ENCODE data around the gene SSTR3.

SSTR3 gene

DNA sequence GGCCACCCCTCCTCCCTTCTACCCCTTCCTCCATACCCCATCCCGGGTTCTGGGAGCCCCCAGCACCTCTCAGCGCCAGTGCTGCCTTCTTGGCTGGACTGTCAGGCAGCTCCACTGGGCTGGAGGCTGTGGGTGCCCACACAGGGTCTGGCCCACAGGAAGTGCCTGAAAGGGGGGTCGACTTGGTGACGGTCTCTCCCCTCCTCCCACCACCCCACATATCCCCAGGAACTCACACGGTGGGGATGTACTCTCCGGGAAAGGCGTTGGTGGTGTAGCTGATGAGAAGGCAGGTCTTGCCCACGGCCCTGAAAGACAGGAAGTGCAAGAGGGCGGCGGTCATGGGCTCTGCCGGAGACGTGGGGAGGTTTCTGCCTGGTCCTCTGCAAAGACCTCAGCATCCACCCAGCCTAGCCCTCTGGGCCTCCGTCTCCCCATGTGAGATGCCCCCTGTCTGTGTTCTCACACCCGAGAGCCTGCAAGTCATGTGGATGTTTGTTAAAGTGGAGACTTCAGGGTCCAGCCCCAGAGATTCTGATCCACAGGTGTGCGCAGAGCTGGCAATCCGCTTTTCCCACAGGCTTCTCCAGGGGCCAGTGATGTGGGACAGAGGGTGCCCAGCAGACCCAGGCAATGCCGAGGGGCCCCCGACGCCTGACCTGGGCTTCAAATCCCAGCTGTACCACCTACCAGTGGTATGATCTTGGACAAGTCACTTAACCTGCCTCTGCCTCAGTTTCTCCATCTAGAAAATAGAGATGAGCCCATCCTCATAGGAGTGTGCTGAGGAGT, 29.3 kb upstream of the SSTR3 start:
- in situ Hi-C loops (cut with HindIII; ENCODE audit: low sequenced_read_pairs), result no loop called here
- TF ChIP-seq, protein P1, sequence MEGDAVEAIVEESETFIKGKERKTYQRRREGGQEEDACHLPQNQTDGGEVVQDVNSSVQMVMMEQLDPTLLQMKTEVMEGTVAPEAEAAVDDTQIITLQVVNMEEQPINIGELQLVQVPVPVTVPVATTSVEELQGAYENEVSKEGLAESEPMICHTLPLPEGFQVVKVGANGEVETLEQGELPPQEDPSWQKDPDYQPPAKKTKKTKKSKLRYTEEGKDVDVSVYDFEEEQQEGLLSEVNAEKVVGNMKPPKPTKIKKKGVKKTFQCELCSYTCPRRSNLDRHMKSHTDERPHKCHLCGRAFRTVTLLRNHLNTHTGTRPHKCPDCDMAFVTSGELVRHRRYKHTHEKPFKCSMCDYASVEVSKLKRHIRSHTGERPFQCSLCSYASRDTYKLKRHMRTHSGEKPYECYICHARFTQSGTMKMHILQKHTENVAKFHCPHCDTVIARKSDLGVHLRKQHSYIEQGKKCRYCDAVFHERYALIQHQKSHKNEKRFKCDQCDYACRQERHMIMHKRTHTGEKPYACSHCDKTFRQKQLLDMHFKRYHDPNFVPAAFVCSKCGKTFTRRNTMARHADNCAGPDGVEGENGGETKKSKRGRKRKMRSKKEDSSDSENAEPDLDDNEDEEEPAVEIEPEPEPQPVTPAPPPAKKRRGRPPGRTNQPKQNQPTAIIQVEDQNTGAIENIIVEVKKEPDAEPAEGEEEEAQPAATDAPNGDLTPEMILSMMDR (IDR thresholded peaks at IDR 0.05; ENCODE audit: low read depth, low read length, missing control alignments), result no peak
- no peak for DNase-seq (ENCODE audit: low read depth)
- H3K4me3 ChIP-seq (ENCODE audit: low read depth, low read length), result no peak overlapping the region

DNA sequence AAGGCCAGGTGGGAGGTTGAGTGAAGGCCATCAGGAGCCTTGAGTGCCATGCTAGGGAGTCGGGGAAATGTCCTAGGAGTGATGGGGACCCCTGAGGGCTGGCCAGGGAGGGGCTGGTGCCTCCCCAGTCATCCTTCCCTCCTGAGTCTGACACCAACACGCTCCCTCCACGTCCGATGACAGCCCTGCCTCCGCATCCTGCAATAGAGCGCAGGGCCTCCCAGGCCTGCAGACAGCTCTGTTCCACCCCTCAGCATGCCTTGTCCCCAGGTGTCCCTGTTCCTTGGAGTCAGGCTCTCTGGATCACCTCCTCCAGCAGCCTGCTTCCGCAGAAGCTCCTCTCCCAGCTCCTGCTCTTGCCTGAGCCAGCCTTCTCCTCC, 28.7 kb upstream of the SSTR3 start:
- in situ Hi-C loops (cut with HindIII; ENCODE audit: low sequenced_read_pairs), result no loop called here
- TF ChIP-seq, protein P1 (IDR thresholded peaks at IDR 0.05; ENCODE audit: low read depth, low read length, missing control alignments), result no peak
- H3K4me3 ChIP-seq (ENCODE audit: low read depth, low read length), result no peak overlapping the region
- no peak for DNase-seq (ENCODE audit: low read depth)

DNA sequence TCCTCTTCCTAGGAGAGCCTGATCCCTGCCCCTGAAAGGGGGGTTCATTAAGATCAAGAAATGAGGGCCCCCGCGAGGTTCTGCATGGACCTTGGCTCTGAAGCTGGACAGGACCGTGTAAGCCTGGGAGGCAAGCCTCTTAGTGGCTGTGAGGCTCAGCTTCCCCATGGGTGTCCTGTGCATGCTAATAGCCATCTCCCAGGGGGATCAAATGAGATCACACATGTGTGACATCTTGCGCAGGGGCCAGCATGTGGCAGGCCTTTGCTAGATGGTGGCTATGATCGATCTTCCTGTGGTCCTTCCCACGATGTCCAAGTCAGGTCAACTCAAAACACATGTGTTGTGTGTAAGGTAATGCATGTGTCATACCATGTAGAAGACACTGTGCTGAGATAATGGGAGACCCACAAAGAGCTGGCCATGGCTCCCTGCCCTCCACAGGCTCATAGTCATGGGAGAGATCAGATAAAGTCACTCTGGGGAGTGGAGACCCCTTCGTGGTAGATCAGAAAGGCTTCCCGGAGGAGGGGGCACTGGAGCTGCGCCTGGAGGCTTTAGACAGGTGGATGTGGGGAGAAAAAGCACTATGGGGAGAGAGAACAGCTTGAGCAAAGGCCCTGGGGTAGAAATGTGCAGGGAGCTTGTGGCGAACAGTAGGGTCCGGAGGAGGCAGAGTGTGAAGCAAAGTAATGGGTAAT, 28.1 kb upstream of the SSTR3 start:
- no peak overlapping the region for H3K4me3 ChIP-seq (ENCODE audit: low read depth, low read length)
- TF ChIP-seq, protein P1 (IDR thresholded peaks at IDR 0.05; ENCODE audit: low read depth, low read length, missing control alignments), result no peak
- in situ Hi-C loops (cut with HindIII; ENCODE audit: low sequenced_read_pairs), result no loop called here
- DNase-seq (ENCODE audit: low read depth), result no peak

DNA sequence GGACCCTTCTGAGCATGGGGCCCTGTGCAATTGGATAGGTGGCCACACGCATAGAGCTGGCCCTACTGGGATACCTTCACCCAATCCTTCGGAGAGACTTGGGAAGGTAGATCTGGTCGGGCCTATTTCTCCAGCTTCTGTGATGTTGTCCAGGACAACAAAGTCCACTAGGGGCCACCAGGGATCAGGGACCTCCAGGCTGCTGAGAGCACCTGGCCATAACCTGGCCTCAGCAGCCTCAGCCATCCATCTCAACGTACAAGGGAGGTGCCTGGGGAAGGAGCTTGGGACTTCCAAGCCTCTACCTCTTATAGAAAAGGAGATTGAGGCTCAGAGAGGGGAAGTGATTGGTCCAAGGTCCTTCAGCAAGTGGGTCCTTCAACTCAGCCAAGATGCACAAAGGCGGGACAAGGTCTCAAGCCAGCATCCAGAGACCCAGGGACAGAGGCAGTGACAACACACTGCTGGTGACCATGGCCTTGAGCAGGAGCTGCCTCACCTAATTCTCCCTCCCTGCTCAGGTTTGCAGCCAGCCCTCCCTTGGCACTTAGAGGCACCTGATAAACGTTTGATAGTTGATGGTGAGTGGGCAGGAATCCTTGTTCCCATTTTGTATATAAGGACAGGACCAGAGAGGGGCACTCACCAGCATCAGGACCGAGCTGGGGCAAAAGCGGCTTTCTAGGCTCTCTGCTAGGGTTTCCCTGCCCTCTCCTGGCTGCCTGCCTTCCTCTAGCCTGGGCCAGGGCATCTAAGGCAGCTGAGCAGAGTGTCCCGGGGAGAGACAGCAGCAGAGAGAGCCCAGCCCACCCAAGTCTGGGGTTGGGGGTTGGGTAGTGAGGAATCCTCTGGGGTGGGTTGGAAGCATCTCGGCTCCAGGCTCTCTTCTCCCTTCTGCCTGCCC, 27.3 kb upstream of the SSTR3 start:
- DNase-seq (ENCODE audit: low read depth), result no peak
- in situ Hi-C loops (cut with HindIII; ENCODE audit: low sequenced_read_pairs), result no loop called here
- H3K4me3 ChIP-seq (ENCODE audit: low read depth, low read length), result no peak overlapping the region
- TF ChIP-seq, protein P1 (IDR thresholded peaks at IDR 0.05; ENCODE audit: low read depth, low read length, missing control alignments), result no peak

DNA sequence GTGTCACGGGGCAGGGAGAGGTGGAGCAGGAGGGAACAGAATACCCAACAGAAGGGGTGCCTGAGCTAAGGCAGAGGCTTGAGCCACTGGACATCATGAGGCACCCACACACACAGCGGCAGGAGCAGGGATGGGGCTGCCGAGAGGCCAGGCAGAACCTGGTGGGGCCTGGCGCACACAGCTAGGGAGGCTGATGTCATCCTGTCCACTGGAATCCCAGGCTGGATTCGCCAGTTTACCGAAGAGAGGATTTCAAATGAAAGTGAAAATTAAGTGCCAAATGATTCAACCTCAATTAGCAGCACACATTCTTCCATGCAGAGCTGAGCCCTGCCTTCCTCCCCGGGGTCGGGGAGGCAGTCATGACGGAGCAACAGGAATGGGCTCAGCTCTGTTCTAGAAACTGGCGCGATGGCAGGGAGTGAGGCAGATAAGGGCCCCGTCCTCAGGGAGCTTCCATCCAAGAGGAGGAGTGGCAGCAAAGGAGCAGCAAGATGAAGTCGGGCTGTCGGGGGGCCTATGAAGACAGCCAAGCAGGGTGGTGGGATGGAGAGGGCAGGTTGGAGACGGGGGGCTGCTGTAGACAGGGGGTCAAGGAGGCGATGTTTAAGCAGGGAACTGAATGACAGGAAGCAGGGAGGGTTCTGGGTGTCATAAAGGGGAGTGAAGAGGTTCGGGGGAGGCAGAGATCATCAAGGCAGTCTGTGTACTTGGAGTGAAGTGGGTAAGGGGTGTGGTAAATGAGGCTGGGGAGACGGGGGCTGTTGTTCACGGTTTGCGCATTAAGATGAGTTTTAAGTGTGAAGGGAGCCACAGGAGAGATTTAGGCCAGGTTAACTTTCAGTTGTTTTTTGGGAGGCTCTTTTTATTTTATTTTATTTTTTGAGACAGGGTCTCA, 25.3 kb upstream of the SSTR3 start:
- H3K4me3 ChIP-seq (ENCODE audit: low read depth, low read length), result no peak overlapping the region
- in situ Hi-C loops (cut with HindIII; ENCODE audit: low sequenced_read_pairs), result no loop called here
- TF ChIP-seq, protein P1 (IDR thresholded peaks at IDR 0.05; ENCODE audit: low read depth, low read length, missing control alignments), result no peak
- DNase-seq (ENCODE audit: low read depth), result peak; percentile 32
